Activated CD8-positive, alpha-beta memory T cell treated with anti-CD3 and anti-CD28 coated beads for 24 hours (primary cell): ENCODE data around the gene DCTN2.

ENCODE experiments used
- DNase-seq: peaks from one replicate; pipeline ENCODE4 v3.0.0-alpha.2; 2020

Gene DCTN2

GRCh38 chr12:57485695-57486094 lies 61.3 kb downstream of the DCTN2 start:
- DNase-seq = no peak

- DNase-seq = no peak
Observed at GRCh38 chr12:57483466-57483865, 63.5 kb downstream of the DCTN2 start.

DNA sequence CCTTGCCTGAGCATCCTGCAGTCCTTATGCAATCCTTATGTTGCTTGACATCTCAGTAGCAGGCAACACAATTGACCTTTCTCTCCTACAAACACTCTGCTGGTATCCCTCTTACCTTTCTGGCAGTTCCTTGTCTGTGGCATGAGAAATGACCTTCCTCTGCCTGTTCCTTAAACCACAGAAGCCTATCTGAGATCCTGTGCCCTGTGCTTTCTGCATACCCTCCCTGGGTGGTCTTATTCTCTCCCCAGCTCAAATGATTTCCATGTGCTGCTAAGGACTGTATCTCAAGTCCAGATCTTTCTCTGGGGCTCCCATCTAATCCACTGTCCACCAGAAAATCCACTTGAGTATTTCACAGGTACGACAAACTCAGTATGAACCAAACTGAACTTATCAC lies 65.3 kb downstream of the DCTN2 start:
- DNase-seq = no peak
